CD4-positive, alpha-beta T cell (primary cell): ENCODE results near the gene PHTF1. TPM values are rescaled to one million over a fixed set of nuclear protein-coding genes. Genes with fewer than 3 reads are reported as not detected.

Experiments used
- ATAC-seq: fragments of 200-7000 bp; cut with Tn5 transposase; one replicate; pipeline ENCODE4 v1.10.0; 2022; ENCODE audit warnings: mild to moderate bottlenecking; ENCODE audit not compliant: poor library complexity
- CTCF ChIA-PET: fragments of 350-600 bp; sonication (Branson Sonifier 250); formaldehyde crosslinking; loops from one replicate; lab custom pipeline; 2021; ENCODE audit warnings: antibody characterized with exemption, inconsistent platforms; lab: Charles Lee
- POLR2A ChIA-PET: fragments of 350-600 bp; sonication (Branson Sonifier 250); formaldehyde crosslinking; loops from one replicate; lab custom pipeline; 2021; ENCODE audit warnings: antibody characterized with exemption, inconsistent platforms; lab: Charles Lee
- DNase-seq, 14 experiments: peaks; one replicate each; pipeline ENCODE4 v3.0.0-alpha.2; 2013 to 2020; ENCODE audit warnings: mixed read lengths in 2 of 14
- H3K27ac ChIP-seq, 2 donors: one replicate each; pipeline versions ENCODE4 v1.5.1 to v1.7.0; 2013; ENCODE audit warnings: low read length in 2 of 2, low read depth in 1 of 2, mild to moderate bottlenecking in 1 of 2
- H3K27me3 ChIP-seq, 2 experiments: 1 replicate in 1 of 2; 2 replicates in 1 of 2; pipeline versions ENCODE4 v1.6.1 to v1.7.0; 2013; ENCODE audit warnings: low read length in 2 of 2, control low read depth in 1 of 2, mild to moderate bottlenecking in 1 of 2, moderate library complexity in 1 of 2; ENCODE audit not compliant: insufficient read depth in 2 of 2, control insufficient read depth in 1 of 2
- H3K36me3 ChIP-seq: one replicate; pipeline ENCODE4 v1.6.1; 2013; ENCODE audit warnings: low read length, control low read depth; ENCODE audit not compliant: insufficient read depth
- H3K4me1 ChIP-seq: one replicate; pipeline ENCODE4 v1.6.1; 2013; ENCODE audit warnings: low read length, control low read depth; ENCODE audit not compliant: insufficient read depth
- H3K4me3 ChIP-seq: one replicate; pipeline ENCODE4 v1.5.1; 2013; ENCODE audit warnings: mild to moderate bottlenecking, low read length, moderate library complexity
- H3K9me3 ChIP-seq, 2 experiments: 1 replicate in 1 of 2; 2 replicates in 1 of 2; pipeline versions ENCODE4 v1.6.1 to v1.7.0; 2013; ENCODE audit warnings: low read length in 2 of 2, mild to moderate bottlenecking in 2 of 2, control low read depth in 1 of 2, moderate library complexity in 1 of 2; ENCODE audit not compliant: control insufficient read depth in 1 of 2, insufficient read depth in 1 of 2
- H3K27ac Mint-ChIP-seq: one replicate; pipeline ENCODE4 v1.8.0; 2020; ENCODE audit warnings: mixed read lengths
- H3K27me3 Mint-ChIP-seq: one replicate; pipeline ENCODE4 v1.8.0; 2021; ENCODE audit warnings: mixed read lengths
- H3K36me3 Mint-ChIP-seq: one replicate; pipeline ENCODE4 v1.8.0; 2021; ENCODE audit warnings: low read depth, mixed read lengths
- H3K4me1 Mint-ChIP-seq: one replicate; pipeline ENCODE4 v1.8.0; 2021; ENCODE audit warnings: low read depth, mixed read lengths
- H3K4me3 Mint-ChIP-seq: one replicate; pipeline ENCODE4 v1.8.0; 2020; ENCODE audit warnings: mild to moderate bottlenecking, mixed read lengths
- H3K9me3 Mint-ChIP-seq: one replicate; pipeline ENCODE4 v1.8.0; 2020; ENCODE audit warnings: mixed read lengths
- CTCF ChIP-seq: fragments of 200-600 bp; IDR thresholded peaks from one replicate; pipeline ENCODE4 v1.8.0; 2022; ENCODE audit warnings: antibody characterized with exemption, mild to moderate bottlenecking
- intact Hi-C, 2 experiments: fragments of 100-400 bp; cut with DNase I in 1 of 2; cut with micrococcal nuclease in 1 of 2; formaldehyde crosslinking; loops; one replicate each; pipeline versions ENCODE4 v1.15.1 to v1.9.0; 2023 to 2025; cut with DNase I, micrococcal nuclease
- total RNA-seq, 174 experiments: library from RNA in 2 of 174; stranded (reverse) in 2 of 174; gene quantifications; one replicate each; pipeline ENCODE4 v1.2.3 and lab custom pipeline; 2021 to 2026

PHTF1 gene
- total RNA-seq, 2 experiments from 2014 or later: 3.1 to 4.0 TPM

- peaks cover 10% of the 10 kb centered on the region for H3K36me3 Mint-ChIP-seq
- no peaks in the 10 kb centered on the region for H3K36me3 ChIP-seq
- H3K27ac ChIP-seq: no peak overlapping the region
- H3K9me3 ChIP-seq: no peaks in the 10 kb centered on the region
- DNase-seq (no peak), ATAC-seq (no peak)
- H3K4me3 Mint-ChIP-seq: no peak overlapping the region
- no peaks in the 10 kb centered on the region for H3K27me3 ChIP-seq
- H3K4me3 ChIP-seq: no peak overlapping the region
- no peak for TF ChIP-seq CTCF
- H3K9me3 Mint-ChIP-seq: no peaks in the 10 kb centered on the region
- H3K27me3 Mint-ChIP-seq: no peaks in the 10 kb centered on the region
- no peaks in the 10 kb centered on the region for H3K4me1 Mint-ChIP-seq
- CTCF ChIA-PET: no interaction called here
- no peaks in the 10 kb centered on the region for H3K4me1 ChIP-seq
- POLR2A ChIA-PET: no interaction called here
- intact Hi-C loops: no loop called here
- no peak overlapping the region for H3K27ac Mint-ChIP-seq
These were observed 101.7 kb downstream of the PHTF1 start for GRCh38 chr1:113657556-113658063.

GRCh38 chr1:113657126-113657525 lies 102.2 kb downstream of the PHTF1 start:
- H3K9me3 Mint-ChIP-seq: no peaks in the 10 kb centered on the region
- POLR2A ChIA-PET: no interaction called here

GRCh38 chr1:113654883-113655282 lies 104.4 kb downstream of the PHTF1 start:
- DNase-seq (no peak), ATAC-seq (no peak)
- ChIA-PET POLR2A (no interaction called here), CTCF (interaction anchor here (1.2 kb wide), 1 partner anchor 10 kb away, joined by 3 read pairs; no protein-coding TSS in a partner anchor)
- Mint-ChIP-seq H3K27me3 (no peaks in the 10 kb centered on the region), H3K9me3 (no peaks in the 10 kb centered on the region), H3K4me3 (no peak overlapping the region), H3K36me3 (peaks cover 15% of the 10 kb centered on the region), H3K4me1 (no peaks in the 10 kb centered on the region), H3K27ac (no peak overlapping the region)
- no peak for TF ChIP-seq CTCF
- Histone ChIP-seq H3K4me3 (no peak overlapping the region), H3K27ac (no peak overlapping the region), H3K36me3 (no peaks in the 10 kb centered on the region), H3K4me1 (no peaks in the 10 kb centered on the region), H3K9me3 (no peaks in the 10 kb centered on the region), H3K27me3 (no peaks in the 10 kb centered on the region)
- intact Hi-C loops: no loop called here

More at GRCh38 chr1:113657126-113657525, 102.2 kb downstream of the PHTF1 start:
- Mint-ChIP-seq H3K27me3 (no peaks in the 10 kb centered on the region), H3K36me3 (peaks cover 10% of the 10 kb centered on the region), H3K4me3 (no peak overlapping the region), H3K27ac (no peak overlapping the region), H3K4me1 (no peaks in the 10 kb centered on the region)
- H3K4me1 ChIP-seq: no peaks in the 10 kb centered on the region
- H3K27ac ChIP-seq: no peak overlapping the region
- no peak overlapping the region for H3K4me3 ChIP-seq
- no peak for DNase-seq
- TF ChIP-seq CTCF: no peak
- no peaks in the 10 kb centered on the region for H3K9me3 ChIP-seq
- intact Hi-C loops: no loop called here
- H3K27me3 ChIP-seq: no peaks in the 10 kb centered on the region
- CTCF ChIA-PET: no interaction called here
- ATAC-seq: no peak
- no peaks in the 10 kb centered on the region for H3K36me3 ChIP-seq
